ENCODE measurements around the gene RHEBL1. TPM values are rescaled to one million over a fixed set of nuclear protein-coding genes. Genes with fewer than 3 reads are reported as not detected.

The RHEBL1 gene
- polyA plus RNA-seq, 10 donors: 0.93 to 2.6 (median 1.3) TPM

- DNase-seq: peak in 1 of 3 donors; percentile 64
Measured at GRCh38 chr12:49019443-49020324, 50.1 kb downstream of the RHEBL1 start.

DNA sequence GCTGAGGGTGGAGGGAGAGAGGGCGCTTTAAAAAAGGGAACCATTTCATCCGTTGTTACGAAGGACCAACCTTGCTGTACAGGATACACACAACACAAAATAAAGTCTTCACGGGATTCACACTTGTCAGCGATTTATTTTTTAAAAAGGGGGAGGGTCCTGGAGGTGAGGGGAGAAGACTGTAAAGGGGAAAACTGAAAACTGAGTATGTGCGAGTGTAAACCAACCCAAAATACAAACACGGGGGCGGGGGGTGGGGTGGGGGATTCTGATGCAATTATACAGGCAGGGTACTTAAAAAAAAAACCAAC is 50.7 kb downstream of the RHEBL1 start:
- DNase-seq: no peak

GRCh38 chr12:49018261-49019119 is 51.3 kb downstream of the RHEBL1 start, which contains the start of gene PRKAG1:
TSS of gene PRKAG1 (minus strand) at chr12:49018776. CDS start at chr12:49018740, 36 bp downstream.
- peak; percentile 98 to 99 (median 99) for DNase-seq

DNA sequence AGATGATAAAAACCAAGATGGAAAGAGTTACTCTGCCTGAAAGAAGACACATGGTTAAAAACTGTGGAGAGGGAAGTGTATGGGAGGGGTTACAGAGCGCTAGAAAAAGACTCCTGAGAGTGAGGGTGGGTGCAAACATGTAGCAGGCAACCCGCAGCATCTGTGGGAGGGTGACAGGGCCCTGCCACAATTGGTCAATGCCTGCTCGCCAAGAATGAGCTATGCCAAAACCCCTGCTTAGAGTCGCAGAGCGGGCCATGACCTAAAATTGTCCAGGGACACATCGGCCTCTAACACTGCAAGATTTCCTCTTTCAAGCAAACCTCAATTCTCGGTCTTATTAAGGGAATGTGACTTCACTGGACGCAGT is 51.9 kb downstream of the RHEBL1 start:
- DNase-seq: no peak

DNA sequence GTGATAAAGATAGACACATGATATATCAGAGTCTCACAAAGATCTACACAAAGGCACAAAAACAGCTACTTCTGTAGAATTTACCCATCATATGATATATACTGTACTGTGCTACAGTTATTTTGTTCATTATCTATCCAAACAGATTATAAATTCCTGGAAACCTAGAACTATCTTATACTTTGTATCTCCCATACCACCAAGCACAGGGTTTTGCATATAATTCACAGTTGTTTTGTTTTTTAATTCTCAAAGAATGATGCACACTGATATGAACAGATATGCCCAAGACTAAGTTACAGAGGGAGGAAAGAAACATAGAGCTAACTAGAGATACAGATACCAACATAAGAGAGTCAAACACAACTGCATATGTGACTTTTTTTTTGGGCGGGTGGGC is 54.6 kb downstream of the RHEBL1 start:
- DNase-seq: no peak

Other genes with a start within 250 kb of the RHEBL1 start
- gene DDX23, start 217.8 kb downstream of the RHEBL1 start, polyA plus RNA-seq (ENCODE audit: insufficient read length in 10 of 10): 10 to 100 TPM; 51.5 to 73.6 (median 64.5) TPM
- gene RND1, start 204.1 kb downstream of the RHEBL1 start, polyA plus RNA-seq (ENCODE audit: insufficient read length in 10 of 10): 1 to 10 TPM in 1 of 10 donors, under 1 TPM in 9; 0.16 to 3.6 (median 0.44) TPM
- gene FKBP11, start 144.5 kb downstream of the RHEBL1 start, polyA plus RNA-seq (ENCODE audit: insufficient read length in 10 of 10): 10 to 100 TPM; 18.7 to 41.1 (median 22.1) TPM
- 10 to 100 TPM; 36.1 to 63.5 (median 45.8) TPM for gene ARF3, start 112.5 kb downstream of the RHEBL1 start, polyA plus RNA-seq (ENCODE audit: insufficient read length in 10 of 10)
- 1 to 10 TPM in 7 of 10 donors, under 1 TPM in 3; 0.70 to 4.8 (median 1.5) TPM for gene WNT10B, start 98.2 kb downstream of the RHEBL1 start, polyA plus RNA-seq (ENCODE audit: insufficient read length in 10 of 10)
- gene WNT1, start 91.7 kb downstream of the RHEBL1 start, polyA plus RNA-seq (ENCODE audit: insufficient read length in 10 of 10): under 1 TPM in 3 of 10 donors, not detected in 7; 0.15 to 0.31 (median 0.20) TPM
- 10 to 100 TPM in 9 of 10 donors, 1 to 10 TPM in 1; 5.7 to 20.4 (median 15.7) TPM for gene DDN, start 70.6 kb downstream of the RHEBL1 start, polyA plus RNA-seq (ENCODE audit: insufficient read length in 10 of 10)
- gene PRKAG1, start 51.2 kb downstream of the RHEBL1 start, polyA plus RNA-seq (ENCODE audit: insufficient read length in 10 of 10): 10 to 100 TPM; 51.8 to 65.6 (median 58.9) TPM
- gene KMT2D, start 9.2 kb downstream of the RHEBL1 start, polyA plus RNA-seq (ENCODE audit: insufficient read length in 10 of 10): 10 to 100 TPM; 33.3 to 49.6 (median 39.5) TPM
- gene DHH, start 24.8 kb upstream of the RHEBL1 start, polyA plus RNA-seq (ENCODE audit: insufficient read length in 10 of 10): 1 to 10 TPM in 2 of 10 donors, under 1 TPM in 8; 0.48 to 1.2 (median 0.82) TPM
- gene LMBR1L, start 40.9 kb upstream of the RHEBL1 start, polyA plus RNA-seq (ENCODE audit: insufficient read length in 10 of 10): 10 to 100 TPM; 30.8 to 77.7 (median 36.1) TPM
- gene TUBA1B, start 61.4 kb upstream of the RHEBL1 start, polyA plus RNA-seq (ENCODE audit: insufficient read length in 10 of 10): 1,000 to 10,000 TPM in 6 of 10 donors, 100 to 1,000 TPM in 4; 671 to 1,330 (median 1,024) TPM
- gene TUBA1A, start 119.1 kb upstream of the RHEBL1 start, polyA plus RNA-seq (ENCODE audit: insufficient read length in 10 of 10): 100 to 1,000 TPM; 670 to 846 (median 768) TPM
- gene TUBA1C, start 195.1 kb upstream of the RHEBL1 start, polyA plus RNA-seq (ENCODE audit: insufficient read length in 10 of 10): 100 to 1,000 TPM in 1 of 10 donors, 10 to 100 TPM in 9; 47.3 to 127 (median 74.2) TPM
- gene PRPH, start 225.2 kb upstream of the RHEBL1 start, polyA plus RNA-seq (ENCODE audit: insufficient read length in 10 of 10): 1 to 10 TPM; 1.2 to 2.8 (median 1.4) TPM